Stimulated activated CD4-positive, alpha-beta T cell treated with anti-CD3 and anti-CD28 coated beads, Interleukin-15, amount 100 ng/mL, for 48 hours (primary cell): ENCODE results near the gene PYROXD2.

Source experiments
- DNase-seq, 2 donors: peaks; one replicate each; pipeline ENCODE4 v3.0.0-alpha.2; 2020; ENCODE audit warnings: low read depth in 2 of 2

Gene PYROXD2

DNA sequence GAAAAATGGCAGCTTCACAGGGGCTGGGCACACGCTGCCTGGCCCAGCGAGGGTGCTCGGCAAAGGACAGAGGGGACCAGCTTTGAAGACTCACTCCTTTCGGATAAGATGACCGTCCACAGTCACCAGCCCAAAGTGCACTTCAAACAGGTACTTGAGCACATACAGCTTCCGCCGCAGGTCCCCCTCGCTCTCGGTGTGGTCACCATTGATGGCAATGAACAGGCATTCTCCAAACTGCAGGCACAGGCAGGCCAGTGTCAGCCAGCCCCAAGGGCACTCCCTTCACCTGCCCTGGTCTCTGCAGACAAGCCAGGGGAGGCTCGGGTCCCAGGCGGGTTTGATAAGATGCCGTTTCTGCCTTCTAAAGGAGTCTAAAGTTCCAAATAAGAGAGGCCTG lies 20.2 kb upstream of the PYROXD2 start:
- DNase-seq: no peak

DNA sequence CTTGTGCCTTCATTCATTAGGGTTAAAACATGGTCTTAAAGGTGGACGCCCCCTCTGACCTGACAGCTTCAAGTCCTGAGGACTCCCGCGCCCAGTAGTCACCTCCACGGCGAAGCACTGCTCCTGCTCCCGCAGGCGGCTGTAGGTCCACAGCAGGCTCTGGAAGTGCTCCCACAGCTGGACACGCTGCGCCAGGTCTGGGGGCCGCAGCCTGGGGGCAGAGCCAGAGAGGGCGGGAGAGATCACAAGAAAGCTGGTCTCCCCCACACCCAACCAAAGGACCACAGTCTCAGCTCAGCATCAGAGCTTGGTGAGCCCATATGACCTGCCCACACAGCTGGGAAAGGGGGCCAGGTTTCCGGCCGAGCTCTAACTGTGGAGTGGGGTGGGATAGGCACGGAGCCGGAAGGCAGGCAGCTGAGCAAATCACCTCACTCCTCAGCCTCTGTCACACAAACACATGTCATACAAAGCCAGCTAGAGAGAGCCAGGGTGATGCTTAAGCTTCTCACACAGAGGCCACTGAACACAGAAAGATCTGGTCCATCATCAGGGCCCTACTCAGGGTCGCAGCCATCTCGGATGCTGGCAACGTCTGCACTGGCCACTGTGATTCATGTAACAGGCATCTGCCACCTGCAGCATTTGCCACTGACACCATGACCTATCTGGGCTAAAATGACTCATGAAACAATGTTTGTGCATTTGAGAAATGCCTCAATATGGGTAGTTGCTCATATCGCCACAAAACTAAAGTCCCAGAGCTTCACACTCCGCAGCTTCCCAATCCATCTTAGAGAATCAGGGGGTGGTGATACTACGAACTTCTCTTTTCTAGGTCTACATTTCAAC lies 19.1 kb upstream of the PYROXD2 start:
- no peak for DNase-seq

DNA sequence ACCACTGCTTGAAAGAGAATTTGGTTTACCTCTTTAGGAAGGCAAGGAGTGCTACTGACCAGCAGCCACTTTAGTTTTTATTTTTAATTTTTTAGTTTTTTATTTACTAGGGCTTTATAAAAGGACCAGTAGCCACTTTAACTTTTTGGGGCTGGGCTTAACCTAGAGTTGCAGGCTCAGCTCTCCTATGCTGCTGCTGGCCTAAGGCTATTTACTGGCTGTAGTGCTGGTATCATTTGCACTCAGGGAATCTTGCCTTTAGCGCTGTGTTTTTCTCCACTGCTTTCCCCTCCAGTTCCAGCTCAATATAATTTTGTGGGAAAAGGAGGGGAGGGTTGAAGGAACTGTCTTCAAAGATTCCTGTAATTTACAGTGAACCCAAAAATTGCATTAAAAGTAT lies 18.4 kb upstream of the PYROXD2 start:
- no peak for DNase-seq

DNA sequence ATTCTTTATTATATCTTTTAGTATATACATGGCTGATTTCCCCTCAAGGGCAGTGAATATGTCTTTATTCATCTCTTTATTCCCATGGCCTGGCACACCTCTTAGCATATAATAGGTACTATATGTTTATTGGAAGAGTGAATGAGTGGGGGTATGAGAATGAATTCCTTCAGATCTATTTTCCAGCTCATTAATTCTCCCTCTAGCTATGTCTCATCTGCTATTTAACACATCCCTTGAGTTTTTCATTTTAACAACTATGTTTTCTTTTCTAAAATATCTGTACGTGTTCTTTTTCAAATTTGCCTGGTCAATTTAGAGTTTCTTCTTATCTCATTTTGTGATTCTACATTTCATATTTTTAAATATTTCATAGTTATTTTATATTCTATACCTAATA lies 17.3 kb upstream of the PYROXD2 start:
- DNase-seq: no peak

DNA sequence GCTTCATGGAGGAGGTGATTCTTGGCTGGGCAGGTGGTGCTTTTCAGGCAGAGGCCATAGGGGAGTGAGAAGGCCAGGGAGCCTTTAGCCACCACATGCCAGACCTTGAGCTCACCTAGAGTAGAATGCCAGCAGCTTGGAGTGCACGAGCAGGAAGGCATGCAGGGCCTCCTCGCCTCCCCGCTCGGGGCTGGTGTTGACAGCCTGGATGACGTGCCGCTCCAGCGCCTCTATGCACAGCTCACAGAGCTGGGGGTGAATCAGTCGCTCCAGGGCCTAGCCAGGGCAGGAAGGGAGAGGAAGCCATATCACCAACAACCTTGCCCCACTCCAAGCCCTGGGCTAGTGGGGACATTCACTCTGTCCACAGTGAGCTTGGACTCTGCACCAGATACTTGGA lies 16.0 kb upstream of the PYROXD2 start:
- DNase-seq: no peak

DNA sequence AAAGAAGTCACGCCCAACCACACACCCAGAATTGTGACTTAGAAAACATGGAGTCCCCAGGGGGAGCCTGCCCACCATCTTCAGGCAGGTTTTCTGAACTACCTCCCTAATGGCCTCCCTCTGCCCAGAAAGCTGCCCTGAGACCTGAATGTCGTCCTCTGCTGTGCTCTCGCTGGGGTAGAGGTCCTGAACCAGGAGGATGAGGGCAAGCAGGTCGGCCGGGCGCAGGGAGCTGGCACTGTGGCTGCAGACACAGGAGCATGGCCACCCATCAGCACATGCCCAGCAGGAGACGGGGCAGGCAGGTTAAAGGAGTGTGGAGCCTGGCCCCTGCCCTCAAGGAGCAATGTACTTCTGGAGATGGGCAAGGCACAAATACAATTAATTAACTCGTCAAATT lies 15.4 kb upstream of the PYROXD2 start:
- DNase-seq: no peak

DNA sequence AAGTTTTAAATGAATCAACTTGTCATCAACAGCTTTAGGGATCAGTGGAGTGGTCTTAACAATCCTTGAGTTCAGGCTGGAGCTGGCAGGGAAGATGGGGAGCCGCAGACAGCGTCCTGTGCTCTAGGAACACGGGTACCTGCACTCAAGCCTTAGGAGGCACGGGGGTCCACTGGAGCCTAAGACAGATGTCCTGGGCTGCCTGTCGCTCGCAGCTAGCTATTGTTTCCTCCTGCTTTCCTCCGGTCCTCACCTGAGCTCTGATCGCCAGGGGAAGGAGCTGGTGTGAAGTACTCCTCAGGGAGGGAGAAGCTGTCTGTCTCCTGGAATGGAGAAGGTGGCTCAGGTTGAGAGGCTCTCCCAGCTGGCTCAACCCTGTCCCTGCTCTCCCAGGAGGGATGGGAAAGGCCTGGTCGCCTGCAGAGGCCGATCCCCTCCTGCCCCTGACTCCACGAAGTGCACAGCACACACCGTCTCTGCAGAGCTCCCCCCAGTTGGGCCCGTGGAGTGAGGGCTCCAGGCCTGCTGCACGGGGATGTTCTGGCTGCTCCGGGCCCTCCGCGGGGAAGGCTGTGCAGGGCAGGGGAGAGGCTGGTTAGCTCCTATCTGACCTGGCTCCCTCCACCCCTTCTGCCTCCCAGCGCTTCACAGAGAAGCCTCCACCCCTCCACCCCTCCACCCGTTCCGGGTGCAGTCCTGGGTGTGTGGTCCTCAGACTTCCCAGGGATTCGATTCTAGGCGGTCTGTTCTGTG lies 14.5 kb upstream of the PYROXD2 start:
- DNase-seq: no peak

DNA sequence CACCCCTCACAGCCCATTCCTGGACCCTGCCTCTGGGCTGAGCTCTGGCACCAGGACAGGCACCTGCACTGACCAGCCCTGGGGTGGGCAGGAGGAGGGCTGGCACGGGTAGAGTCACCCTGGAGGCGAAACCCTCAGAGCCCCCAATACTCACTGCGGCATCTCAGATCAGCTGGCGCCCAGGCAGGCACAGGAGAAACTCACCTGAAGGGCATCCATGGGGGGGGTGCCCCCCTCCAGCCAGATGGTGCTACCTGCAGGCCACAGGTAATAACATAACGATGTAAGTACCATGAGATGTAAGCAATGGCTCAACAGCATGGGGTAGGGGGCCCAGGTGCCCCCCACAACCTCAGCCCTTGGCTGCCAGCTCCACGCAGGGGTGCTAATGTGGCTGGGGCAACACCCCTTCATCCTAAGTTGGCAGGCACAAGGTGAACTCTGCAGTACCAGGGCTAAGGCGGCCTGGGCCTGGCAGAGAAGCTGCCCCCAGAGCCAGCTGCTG lies 12.1 kb upstream of the PYROXD2 start:
- no peak for DNase-seq

DNA sequence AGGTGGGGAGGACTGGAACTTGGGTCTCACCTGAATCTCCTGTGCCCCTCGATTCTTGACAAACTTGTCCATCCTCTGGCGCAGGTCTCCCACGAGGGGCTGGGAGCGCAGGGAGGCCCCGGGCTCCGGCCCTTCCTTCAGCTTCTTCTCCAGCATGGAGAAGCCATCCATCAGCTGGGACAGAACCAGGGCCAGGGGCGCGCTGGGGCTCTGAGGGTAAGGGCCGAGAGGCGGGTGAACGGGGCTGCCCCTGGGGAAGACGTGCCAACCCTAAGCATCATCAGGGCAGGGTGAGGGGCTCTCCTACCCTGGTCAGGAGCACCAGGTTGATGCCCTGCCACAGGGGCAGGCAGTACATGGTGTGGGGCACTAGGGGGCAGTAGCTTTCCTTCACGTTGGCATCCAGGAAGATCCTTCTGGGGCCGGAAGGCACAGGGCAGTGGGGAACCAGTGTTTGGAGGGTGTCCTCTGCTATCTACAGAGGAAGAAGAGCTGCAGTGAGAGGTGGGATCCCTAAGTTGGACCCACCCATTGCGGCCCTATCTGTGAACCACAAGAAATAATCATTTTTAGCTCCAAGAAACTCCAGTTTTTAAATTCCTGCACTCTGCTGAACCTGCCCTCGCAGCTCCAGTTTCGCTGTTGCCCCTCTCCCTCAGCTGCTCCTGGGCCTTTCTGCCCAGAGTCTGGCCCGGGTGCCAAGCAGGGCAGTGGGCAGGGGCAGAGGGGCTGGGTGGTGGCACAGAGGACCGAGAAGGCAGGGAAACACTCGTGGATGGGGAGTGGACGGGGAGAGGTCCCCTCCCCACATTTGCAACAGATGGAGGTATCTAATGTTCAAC lies 10.8 kb upstream of the PYROXD2 start:
- peak in 1 of 2 donors; percentile 31 for DNase-seq

DNA sequence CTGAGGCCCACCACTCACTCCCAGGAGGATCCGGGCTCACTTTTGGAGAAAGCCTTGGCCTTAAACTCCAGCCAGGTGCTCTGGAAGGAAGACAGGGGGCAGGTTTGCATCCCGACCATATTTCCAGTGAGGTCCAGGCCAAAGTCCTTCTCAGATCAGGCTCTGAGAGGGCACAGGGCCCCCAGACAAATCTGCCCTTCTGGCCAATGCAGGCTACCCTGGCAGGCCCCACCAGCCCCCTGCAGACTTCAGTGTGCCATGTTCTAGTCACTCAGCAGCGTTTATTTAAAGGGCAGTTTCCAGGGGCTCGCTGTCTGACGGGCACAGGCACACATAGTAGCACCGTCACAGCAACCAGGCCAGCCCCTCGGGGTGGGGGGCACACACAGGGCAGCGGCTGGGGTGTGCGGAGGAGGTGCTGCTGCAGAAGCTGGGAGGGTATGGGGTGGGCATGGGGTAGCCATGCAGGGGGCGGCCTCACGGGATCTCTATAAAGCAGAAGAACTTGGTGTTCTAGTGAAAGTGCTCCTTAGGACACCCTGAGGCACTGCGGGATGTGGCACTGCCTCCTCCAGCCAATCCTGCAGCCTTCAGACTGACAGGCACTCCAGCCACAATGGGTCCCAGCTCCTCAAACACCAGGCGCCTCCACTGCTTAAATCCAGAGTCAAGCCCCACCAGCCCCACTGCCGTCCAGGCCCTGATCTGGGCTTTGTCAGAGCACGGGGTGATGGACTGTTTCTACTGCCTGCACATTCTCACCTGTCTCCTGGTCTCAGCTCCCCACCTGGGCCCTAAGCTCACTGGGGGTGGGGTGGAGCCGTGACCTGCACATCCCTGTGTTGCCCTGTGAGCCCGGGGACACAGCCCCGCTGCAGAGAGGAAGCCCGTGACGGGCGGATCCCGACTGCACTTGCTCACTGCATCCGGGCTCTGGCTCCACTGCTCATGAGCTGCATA lies 9.6 kb upstream of the PYROXD2 start:
- DNase-seq: no peak

DNA sequence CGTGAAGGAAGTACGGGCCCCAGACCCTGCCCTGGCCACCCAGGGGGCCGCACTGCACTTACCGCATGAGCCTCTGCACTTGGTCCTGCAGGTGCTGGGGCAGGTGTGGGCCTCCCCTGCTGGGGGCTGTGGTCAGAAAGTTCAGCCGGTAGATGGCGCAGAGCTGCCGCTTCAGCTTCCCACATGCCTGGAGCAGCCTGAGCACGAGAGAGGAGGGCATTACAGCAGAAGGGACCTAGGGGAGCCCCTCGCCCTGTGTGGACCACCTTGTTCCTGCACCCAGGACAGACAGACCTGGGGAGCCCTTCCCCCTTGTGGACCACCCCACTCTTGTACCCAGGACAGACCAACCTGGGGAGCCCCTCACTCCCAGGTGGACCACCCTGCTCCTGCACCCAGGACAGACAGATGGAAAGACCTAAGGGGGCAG lies 8.7 kb upstream of the PYROXD2 start:
- DNase-seq: no peak

DNA sequence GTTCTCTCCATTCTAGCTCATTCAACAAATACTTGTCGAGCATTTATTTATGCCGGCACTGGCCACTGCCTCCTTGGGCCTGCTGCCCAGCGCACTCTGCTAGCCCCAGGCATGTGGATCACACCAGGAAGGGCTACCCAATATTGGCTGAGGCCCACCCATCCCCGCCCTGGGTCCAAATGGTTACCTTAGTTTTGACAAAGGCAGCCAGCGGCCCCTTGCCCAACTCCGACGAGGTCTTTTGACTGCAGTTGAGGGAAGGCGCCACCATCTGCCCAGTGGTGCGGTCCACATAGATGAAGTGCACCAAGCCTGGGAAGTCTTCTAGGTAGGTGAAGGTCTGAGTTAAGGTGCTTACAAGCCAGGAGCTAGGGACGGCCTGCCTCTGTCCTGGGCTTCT lies 7.2 kb upstream of the PYROXD2 start:
- DNase-seq: no peak

DNA sequence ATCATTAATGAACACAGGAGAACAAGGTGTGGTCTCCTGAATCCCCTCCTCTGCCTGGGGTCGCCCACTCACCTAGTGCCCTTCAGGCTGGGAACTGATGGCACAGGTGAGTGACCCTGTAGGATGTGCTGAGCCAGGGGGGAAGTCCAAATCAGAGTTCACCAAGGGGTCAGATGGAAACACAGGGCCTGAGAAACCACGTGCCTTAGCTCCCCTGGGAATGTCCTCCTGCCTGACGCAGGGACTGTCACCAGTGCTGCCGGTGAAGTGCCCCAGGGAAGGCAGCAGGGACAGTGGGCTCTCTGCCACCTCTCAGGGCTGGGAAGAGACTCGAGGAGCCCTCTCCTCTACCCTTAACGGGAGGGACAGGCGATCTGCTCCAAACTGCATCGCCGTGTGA lies 5.8 kb upstream of the PYROXD2 start:
- no peak for DNase-seq

DNA sequence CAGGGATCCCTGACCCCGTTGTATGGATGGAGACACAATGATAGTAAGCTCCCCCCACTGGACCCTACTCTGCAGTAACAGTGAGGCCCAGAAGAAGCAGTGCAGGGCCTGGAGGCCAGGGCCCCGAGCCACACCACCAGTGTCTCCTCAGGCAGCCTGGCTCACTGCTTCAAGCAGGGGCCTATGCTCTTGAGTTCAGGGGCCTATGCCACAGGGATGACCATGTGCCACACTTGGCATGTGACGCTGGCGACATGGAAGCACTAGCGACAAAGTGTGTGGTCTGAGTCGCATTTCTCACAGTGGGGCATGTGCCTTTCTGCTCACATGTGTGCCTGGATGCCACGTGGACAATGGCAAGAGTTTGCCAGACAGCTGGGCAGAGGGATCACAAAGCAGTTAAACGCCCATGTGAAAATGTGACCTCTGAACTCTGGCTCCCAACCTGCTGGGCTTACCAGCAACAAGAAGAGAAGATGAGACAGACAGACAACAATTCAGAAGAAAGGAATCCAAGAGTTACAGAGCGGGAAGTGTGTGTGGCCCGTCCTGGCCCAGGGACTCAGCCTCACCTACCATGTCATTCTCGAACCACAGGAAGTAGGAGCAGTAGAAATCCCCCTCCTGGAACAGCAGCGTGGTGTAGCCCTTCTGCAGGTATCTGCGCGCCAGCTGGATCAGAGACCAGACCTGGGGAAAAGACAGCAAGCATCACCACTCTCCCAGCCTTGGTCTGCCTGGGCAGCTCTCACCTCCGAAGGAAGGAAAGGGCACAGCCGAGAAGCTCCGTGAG lies 4.7 kb upstream of the PYROXD2 start:
- no peak for DNase-seq

DNA sequence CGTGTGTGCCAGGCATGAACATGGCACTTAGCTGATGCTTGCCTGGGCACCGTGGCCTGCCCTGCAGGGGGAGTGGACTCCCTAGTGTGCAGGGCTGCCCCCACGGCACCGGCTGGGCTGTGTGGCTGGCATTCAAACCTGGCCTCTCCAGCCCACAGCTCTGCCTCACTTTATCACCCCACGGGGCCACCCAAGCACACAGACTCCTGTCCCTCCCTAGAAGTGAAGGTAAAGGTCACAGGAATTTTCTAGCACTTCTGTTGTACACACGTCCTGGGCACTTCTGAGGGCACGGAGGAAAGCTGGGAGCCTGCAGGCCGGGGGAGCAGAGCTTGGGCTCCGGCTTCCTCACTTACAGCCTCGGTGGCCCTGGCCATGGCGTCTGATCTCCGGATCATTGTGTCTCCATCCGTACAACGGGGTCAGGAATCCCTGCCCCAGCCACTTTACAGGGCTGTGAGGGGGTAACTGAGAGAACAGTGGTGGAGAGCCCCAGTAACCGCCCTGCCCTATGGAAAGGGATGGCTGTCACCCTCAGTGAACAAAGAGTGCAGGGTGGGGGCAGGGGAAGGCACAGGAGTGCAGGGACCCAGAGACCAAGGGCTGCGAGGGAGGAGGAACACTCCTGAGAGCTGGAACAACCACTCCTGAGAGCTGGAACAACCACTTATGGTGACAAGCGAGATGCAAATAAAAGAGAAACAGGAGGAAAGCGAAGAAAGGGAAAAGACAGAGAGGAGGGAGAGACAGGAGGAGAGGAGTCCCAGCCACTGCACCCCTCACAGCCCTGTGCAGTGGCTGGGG lies 3.9 kb upstream of the PYROXD2 start:
- DNase-seq: no peak

DNA sequence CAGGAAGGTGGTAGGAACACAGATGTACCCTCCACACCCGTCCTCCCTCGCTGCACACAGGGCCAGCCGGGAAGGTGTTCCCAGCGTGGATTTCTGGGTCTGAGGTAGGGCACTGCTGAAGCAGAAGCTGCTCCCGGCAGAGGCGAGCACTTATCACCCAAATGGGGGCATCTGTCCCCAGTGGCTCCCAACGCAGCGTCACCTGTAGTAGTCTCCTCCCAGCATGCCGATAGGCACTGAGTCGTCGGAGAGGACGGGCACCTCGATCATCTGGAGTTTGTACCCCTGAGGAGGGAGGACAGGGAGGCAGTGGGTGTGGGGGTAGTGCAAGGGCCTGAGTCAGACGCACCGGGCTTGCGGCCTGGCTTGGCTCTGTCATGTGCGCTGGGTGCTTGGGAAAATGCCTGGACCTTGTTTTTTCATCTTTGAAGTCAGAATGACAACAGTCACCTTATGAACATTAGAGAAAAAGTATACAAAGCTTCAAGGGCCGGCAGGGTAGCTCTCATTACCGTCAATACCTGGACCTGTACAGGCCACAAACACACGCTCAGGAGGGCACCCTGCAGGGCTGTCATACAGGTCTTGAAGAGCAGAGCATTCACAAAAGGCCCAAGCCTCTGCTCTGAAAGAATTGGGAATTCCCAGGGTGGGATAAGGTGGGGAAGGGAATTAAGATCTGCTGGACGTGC lies 3.1 kb upstream of the PYROXD2 start:
- no peak for DNase-seq

DNA sequence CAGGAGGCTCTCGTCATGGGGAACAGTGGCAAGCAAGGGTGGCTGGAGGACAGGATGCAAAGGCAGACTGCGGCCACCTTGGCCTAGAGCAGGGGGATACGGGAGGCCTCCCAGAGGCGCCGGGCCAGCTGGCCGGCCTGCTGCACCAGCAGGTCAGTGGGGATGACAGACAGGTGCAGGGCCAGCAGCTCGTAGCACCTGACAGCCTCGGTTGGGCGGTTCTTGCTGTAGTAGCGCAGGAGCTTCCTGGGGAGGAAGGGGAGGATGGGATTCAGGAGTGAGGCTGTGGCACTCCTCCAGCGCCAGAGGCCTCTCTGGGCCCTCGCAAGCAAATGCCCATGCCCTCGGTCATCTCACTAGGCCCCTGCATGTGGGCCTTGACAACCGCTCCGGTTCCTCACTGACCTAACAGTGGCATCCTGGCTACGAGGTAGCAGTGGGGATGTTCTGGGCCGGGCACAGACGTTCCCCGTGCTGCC lies 2.5 kb upstream of the PYROXD2 start:
- DNase-seq: no peak

DNA sequence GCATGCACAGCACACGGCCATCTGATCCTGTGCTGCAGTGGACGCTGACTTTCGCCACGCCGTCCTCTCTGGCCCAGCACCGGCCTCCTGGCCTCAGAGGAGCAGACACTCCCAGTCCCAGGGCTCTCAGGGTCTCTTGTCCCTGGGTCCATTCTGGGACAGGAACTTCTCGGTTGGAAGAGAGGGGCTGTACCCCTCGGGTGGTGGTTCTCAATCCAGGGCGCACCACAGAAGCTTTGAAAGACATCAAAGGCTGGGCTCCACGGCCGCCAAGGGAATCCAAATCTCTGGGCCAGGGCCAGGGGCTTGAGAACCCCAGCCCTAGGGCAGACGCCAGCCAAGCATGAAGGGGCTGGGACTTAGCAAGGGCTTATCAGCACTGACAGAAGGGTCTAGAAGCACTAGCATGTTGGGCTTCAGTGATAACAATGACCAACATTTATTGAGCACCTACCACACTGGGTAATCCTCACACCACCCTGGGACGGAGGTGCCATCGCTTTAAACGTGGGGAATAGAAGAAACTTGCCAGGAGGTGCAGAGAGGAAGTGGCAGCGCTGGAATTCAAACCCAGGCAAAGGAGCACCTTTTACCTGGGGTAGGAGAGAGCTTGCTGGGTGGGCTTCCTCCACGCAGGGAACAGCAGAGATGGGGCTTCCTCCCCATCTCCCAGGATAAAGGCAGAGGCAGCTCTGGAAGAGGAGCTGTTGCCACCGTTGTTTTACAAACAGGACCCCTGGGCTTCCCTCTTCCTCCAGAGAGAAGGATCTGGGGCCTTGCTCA lies 1.8 kb upstream of the PYROXD2 start:
- no peak for DNase-seq
